Activated naive CD4-positive, alpha-beta T cell treated with anti-CD3 and anti-CD28 coated beads, Interleukin-2, amount 50 U/mL, for 16 hours (primary cell): ENCODE measurements around the gene GK2.

ENCODE experiments used
- DNase-seq: peaks from one replicate; pipeline ENCODE4 v3.0.0-alpha.2; 2020

The GK2 gene

DNA sequence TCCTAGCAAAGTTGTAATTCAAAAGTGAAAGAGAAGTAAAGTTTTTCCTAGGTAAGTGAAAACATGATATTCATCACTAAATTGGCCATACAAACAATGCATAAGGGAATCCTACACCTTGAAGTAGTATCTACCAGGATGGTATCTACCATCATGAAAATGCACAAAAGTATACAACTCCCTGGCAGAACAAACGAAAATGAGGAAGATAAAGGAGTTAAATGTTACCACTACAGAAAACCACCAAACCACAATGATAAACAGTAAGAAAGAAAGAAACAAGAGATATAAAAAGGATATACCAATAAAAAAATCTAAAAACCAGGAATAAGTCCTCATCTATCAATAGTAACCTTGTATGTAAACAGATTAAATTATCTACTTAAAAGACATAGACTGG is 26.9 kb downstream of the GK2 start:
- DNase-seq, result no peak

DNA sequence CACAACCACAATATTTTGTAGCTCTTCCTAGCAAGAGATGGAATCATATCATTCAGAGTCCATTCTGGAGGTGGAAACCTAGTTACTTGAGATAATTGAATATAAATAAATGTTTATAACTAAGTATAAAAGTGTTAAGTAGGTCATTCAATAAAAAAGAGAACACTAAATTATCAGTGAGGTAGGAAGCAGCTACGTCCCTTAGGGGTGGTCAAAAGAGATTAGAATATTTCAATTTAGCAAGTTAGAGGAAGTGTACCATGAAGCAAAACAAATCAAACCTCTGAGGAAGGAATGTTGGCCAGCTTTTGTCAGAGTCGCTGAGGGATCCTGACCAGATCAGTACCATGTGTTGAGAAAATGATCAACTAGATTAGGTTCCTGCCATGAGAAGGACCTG is 38.0 kb downstream of the GK2 start:
- DNase-seq, result no peak

DNA sequence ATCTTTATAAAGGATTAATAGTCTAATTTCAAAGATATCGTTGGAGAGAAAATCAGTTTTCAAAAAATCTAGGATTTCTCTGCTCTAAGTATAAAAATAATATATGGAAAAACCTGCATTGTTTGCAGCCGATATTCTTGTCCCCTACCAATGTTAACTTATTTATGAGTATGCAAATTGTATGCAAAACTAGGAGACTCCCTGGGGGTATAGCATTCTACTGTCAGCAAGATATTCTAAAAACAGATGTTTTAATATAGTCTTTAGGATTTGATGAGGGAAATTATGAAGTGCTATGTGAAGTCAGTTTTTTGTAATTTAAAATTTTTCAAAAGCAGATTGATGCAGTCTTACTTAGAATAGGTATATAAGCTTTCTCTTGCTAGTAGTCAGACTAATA is 40.9 kb downstream of the GK2 start:
- no peak for DNase-seq

DNA sequence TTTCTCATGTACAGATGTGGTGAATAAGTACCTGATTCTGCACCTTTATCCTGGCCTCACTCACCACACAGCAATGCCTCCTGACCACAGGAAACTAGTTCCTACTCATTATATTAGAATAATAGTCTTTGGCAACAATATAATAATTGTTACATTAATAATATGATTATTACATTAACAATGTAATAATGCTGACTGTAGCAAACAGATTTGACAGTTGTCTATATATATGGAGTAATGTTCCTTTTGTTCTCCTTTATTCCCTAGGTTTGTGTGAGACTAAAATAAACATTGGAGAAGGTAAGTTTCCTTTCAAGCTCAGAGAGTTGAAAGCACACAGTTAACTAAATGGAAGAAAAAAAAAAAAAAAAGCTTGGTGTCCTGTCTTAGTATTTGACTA is 41.6 kb downstream of the GK2 start:
- DNase-seq, result no peak

DNA sequence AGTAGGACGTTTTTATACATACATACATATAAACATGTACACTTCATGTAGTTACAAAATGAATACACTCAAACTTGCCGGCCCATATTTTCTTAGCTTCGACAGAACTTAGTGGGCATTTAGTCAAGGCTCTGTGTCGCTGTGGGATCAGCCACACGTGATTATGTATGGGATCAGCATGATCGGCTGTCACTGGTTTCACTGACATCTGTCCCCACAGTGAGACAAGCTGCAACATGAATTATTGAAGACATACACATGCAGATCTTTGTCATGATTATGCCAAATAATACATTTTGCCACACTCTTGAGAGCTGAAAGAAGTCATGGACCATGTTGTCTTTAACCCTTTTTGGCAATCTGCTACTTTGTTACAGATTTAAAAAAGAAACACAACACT is 44.0 kb downstream of the GK2 start:
- DNase-seq, result no peak

DNA sequence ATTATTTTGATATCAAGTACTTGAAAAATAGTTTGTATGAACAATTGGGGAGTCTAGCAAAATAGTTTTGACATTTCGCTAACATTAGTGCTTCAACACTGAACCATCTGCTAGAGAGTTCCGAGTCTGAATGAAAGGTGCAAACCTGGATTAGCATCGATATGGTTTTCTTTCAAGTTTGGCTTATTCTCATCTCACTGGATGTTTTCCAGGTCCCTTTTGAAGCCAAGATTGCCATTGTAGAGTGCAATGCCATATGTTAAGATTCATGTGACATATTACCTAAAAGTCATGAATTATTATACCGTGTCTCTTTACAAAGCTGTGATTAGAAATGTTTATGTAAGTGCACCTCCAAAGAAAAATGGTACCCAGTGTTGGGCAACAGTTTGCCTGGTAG is 45.4 kb downstream of the GK2 start:
- no peak for DNase-seq

DNA sequence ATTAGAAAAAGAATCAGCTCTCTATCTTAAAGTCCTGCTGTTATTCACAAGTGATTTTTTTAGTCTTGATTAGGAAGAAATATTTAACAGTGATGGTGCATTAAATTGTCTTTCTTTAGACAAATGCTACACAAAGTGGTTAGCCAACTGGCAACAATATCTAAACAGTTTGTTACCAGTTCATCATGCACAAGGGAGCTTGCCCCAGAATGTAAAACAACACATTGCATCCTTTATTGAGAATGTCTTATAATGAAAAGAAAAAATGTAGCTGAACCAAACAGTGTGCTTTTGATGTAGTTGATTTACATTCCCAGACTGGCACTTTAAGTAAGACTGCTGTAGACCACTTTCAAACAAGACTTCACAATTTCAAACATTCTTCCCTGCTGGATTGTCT is 48.0 kb downstream of the GK2 start:
- no peak for DNase-seq

DNA sequence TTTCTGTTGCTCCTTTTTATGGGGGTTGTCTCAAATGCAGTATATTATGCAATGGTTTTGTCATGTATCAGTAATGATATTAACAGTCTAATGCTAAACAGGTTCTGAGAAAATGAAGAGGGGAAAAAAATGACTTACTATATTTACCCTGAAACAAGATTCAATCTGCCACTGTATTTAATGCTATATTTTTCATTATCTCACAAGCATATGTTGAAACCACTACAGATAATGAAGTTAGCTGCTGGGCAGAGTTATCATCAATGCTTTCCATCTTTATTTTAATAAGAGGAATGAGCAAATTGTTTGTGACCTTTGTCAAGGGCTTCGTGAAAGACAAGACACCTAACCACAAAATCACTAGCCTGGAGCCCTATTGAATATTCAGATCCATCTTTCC is 49.6 kb downstream of the GK2 start:
- no peak for DNase-seq

DNA sequence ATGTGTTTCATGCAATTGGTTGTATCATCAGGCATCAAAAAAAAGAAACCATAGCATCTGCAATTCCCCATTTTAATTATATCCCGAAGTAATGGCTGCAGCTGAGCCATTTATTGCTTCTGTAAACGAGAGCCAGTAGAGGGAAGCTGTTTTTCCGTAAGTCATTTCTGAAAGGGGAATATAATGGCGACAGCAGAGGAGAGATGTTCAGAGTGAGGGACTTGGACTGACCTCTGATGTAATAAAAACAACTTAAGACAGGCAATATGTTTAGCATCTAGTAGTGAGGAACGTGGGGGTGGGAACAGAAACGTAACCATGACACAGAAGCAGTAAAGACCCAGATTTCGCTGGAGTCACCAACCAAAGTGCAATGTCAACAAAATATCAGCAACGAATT is 50.7 kb downstream of the GK2 start:
- no peak for DNase-seq
